GM21381 (cell line): ENCODE results near the gene ZDHHC3.
"Not testable (repeated sequence)": the region's sequence is repeated elsewhere in the genome, so short reads cannot be mapped to it uniquely, and the experiment has no call there.

ENCODE experiments used
- ATAC-seq: cut with Tn5 transposase; IDR thresholded peaks from one replicate; pipeline ENCODE4 v1.9.1; 2021; ENCODE audit warnings: mild to moderate bottlenecking, moderate library complexity; ENCODE audit not compliant: unreplicated experiment

ZDHHC3 gene

DNA sequence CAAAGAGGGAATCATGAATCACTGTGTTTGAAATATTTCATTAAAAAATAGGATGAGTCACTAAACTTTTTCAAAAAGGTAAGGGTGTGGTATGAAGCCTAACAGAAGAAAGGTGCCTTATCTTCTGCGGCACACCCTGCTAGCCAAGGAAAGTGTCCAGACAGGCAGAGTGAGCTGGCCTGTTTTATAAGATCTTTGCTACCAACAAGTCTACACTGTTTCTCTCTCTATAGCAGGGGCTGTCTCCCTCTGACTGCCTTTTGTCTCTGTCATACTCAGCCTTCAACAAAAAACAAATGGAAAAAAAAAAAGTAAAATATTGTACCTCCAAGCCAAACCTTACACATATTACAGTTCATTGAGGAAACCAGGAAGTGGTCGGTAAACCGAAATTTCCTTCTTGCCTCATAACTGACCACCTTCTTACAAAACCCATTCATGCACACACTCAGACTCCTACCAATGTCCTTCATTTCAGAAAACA, 9.1 kb downstream of the ZDHHC3 start:
- no peak for ATAC-seq

DNA sequence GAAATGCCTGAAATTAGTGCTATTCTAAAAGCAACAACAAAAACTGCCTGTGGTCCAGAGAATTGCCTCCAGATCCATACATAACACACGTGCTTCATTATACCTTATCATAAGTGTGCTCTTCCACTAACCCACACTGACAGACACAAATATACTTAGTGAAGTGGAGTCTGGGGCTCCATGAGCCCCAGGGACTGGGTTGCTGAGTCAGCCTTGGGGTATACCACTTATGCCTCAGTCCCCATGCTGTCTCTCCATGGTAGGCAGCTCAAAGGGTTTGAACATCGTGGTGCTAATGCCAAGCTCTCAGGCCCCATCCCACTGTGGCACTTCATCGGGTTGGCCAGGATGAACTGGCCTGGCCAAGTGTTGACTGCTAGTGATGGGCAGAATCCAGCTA, 10.8 kb downstream of the ZDHHC3 start:
- no peak for ATAC-seq

DNA sequence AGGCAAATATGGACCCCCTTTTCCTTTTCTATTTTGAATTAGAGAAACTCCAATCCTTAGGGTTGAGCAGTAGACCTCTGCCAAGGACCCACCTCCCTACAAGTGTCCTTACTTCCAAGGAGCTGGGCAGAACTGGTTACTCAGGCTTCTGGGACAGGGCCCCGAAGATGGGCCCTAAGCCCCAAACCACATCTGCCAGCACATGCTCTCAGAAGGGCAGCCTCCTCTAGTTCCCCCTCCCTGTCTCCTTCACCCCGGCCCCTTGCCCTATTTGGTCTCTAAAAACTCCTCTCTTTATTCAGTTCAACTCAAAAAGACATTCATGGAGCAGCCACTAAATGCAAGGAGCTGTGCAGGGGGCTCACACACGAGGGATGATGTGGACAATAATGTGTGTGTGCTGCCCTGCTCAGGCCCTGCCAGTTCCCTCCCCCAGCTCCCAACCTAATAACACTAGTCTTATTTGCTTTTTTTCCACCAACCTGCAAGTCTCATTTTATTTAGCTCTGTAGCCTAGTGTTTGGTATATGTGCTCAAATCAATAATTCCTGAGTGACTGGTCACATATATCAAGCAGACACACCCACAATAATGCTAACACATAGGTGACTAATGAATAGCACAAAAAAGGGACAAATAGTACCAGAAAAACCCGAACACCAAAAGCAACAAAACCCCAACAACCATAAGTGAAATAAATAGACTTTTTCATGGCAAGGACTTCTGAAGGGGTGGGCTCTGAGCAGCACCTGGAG, 12.2 kb downstream of the ZDHHC3 start:
- ATAC-seq = no peak

DNA sequence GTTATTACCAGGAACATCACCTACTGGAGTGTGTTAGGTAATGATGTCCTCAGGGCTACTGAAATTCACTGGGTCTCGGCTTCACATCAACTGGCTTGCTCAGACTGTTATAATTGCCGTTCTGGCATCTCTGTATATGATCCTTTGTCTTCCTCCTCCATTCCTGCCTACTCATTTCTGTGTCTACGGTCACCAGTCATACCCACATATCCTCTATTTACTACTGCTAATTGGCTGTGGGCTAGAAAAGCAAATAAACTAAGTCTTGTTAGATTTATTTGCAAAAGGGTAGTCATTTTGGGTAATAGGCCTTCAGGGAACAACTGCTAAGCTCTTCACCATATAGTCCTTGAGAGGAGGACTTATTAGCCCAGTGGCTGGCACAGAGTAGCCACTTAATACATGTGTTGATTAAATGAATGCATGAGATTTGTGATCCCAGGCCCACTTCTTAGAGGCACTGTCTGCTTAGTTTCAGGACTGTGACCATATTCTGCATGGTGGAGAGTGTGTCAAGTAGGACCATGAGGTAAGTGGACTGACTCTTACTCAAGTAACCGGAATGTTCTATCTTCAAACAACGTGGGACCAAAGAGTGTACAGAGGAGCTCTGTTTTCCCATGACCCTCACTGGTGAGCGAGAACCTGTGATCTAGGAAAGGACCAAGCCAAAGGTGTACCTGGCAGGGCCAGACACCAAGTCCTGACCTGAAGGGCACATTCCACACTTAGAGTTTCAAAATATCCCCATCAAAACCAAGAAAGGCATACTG, 13.2 kb downstream of the ZDHHC3 start:
- no peak for ATAC-seq

DNA sequence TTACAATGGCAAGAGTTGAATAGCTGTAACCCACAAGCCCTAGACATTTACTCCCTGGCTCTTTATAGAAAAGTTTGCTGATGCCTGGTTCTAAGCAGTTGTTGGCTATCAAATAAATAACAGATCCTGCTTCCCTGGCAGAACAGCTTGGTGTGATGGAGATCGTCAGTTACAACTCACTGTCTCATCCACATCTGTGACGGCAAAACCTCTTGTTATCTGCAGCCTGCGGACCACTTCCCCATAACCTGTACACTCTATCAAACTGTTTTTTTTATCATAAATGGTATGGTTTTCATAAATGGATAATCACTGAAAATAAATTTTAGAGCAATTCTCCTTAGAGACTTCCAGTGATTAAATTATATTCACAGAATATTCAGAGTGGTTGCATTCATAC, 14.1 kb downstream of the ZDHHC3 start:
- ATAC-seq = no peak

DNA sequence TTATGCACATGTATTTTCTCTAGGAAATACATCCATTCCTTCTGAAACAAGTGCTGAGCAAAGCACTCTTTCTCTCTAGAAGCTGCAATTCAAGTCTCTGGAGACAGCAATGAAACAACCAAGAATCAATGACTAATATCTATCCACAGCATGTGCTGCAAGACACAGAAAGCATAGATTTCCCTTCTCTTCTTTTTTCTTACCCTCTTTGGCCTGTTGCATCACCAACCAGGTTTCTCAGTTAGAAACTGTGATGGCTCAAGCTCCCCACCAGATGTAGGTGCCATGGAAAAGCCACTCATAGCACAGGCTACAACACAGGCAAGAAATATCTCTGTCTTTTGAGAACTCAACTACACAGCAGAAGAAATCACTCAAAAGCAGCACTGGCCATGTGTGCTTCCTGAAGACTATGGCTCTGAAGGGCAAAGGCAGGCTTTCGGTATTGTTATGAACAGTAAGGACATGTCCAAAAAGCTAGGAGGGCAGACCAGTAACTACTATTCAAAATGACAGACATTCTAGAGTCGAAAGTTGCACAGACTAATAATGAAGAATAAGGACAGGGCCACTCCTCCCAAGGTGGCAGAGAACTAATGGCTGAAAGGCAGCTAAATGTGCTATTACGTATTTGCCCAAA, 15.5 kb downstream of the ZDHHC3 start:
- no peak for ATAC-seq

DNA sequence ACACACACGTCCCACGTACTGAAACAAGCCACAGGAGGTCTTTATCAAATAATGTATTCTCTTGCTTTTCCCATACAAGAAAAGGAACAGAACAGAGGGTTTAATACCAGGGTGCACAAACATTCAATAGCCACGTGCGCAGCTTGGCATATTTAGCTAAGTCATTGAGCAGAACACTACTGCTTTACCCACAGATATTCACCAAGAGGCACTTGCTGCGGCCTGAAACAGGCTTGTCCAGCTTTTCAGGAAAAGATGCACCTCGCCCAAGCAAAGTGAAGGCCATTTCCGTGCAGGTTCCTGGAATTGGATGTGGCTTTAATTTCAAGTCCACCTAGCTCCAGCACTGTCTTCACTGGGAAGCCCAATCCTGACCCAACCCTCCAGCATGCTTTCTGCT, 17.6 kb downstream of the ZDHHC3 start:
- no peak for ATAC-seq

DNA sequence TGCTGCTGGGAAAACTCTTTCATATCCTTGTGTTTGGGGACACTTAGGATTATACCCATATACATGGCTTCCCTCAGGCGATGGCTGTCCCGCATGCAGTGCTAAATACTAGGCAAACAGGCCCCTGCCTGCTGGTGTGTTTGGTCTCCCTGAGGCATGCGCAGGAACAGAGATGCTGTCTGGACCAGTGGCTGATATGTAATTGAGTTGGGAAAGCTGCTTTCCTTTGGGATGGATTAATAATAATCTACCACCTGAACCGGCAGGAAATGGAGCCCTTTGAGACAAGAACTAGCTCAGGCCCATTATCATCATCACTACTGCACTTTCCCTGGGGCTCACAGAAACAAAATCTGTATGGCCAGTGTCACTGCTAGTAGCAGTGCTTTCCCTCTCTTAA, 18.0 kb downstream of the ZDHHC3 start:
- no peak for ATAC-seq

DNA sequence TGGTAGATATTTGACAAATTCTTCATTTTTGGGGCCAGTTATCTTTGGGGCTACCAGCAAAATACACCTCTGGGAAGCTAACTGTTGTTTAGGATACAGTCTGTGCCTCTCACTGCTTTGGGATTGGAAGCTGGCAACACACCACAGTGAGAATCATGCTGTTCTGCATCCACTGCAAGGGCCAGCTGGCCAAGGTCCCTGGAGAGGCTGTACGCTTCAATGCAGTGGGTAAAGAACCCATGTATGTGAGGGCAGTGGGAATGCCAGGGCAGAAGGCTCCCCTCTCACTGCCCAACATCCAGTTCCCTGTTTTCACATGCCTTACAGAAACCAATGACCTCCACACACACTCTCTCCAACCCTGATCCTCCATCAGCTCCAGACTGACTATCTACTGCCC, 20.1 kb downstream of the ZDHHC3 start:
- ATAC-seq = no peak

DNA sequence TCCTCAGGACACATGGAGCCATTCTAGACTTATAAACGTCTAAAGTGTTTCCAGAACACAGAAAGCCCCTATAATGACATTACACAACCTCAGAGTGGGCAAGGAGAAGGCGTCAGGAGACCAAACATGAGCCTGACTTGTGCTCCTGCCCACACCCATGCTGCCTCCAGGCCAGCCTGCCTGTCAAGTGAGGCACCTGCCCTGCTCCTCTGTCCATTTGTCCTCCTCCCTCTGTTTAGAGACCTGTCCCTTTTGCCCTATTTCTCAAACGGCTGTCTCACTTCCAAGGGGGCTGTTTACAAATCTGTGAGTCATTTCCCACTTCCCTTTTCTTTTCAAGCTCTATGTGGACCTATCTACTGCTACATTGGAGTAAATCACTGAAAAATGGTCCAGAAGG, 21.0 kb downstream of the ZDHHC3 start:
- ATAC-seq = no peak

DNA sequence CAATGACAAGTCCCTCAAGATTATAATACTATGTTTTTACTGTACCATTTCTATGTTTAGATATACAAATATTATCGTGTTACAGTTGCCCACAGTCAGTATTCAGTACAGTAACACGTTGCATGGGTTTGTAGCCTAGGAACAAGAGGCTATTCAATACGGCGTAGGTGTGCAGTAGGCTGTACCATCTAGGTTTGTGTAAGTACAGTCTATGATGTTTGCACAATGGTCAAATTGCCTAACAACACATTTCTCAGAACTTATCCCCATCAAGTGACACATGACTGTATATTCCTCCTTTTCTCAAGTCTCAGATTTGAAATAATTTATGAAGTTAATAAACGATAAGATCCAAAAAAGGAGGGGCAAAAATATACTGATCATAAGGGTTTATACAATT, 21.7 kb downstream of the ZDHHC3 start:
- ATAC-seq = no peak

DNA sequence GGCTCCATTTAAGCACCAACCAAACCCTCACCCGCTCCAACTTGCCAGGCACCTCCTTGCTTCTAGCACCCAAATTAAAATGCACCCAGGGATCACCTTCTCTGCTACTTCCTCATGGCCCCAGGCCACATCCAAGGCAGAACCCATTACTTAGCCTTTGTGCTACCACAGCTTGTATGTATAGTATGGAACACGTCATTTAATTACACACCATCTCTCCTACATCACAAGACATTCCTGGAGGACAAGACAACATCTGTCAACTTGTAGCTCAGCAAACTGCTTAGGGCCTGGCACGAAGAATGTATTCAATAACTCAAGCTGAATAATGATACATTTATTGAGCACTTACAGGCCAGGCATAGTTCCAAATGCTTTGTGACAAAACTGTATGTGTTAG, 23.3 kb downstream of the ZDHHC3 start:
- no peak for ATAC-seq

DNA sequence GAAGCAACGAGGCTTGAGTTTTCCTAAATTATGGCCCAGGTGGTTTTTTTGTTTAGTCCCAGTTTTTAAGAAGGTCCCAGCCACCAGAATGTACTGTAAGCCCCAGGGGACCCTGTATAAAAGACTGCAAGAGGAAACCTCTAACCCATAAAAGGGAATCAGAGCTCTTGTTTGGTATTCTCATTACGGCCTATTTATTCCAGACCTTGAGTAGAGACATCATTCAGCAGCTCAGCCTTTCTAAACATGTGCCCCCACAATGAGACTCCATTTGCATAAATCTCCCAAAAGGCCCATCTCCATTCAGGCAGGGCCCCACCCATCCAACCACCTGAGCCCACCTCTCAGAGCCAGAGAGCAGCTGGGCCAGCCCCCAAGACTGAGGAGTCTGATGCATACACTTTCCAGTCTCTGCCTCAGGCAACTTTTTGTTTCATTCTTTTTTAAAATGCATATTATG, 25.7 kb downstream of the ZDHHC3 start:
- ATAC-seq = no peak

DNA sequence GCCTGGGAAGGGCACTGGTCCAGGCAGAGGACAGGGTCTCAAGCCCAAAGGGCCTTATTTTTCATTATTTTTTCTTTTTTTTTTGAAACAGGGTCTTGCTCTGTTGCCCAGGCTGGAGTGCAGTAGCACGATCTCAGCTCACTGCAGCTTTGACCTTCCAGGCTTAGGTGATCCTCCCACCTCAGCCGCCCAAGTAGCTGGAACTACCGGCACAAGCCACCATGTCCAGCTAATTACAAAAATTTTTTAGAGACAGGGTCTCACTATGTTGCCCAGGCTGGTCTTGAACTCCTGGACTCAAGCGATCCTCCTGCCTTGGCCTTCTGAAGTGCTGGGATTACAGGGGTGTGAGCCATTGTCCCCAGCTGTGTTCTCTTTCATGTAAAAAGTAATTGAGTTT, 26.2 kb downstream of the ZDHHC3 start:
- not testable (repeated sequence) for ATAC-seq

DNA sequence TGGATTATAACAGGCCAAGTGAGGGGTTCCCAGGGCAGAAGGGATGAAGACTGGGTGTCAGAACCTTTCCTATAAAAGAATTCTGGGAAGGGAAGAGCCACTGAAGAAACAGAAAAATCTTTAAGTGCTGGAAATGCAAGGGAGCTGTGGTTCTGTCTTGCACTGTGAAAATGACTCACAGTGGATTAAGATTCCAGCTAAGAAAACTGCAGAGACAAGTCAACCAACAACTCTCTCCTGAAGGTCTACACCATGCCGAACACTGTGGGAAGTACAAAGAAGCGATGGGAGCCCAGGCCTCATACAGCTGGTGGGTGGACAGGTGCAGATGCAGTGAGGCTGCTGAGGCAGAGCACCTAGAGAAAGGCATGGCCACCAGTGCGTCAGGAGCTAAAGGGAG, 27.7 kb downstream of the ZDHHC3 start:
- ATAC-seq = no peak

DNA sequence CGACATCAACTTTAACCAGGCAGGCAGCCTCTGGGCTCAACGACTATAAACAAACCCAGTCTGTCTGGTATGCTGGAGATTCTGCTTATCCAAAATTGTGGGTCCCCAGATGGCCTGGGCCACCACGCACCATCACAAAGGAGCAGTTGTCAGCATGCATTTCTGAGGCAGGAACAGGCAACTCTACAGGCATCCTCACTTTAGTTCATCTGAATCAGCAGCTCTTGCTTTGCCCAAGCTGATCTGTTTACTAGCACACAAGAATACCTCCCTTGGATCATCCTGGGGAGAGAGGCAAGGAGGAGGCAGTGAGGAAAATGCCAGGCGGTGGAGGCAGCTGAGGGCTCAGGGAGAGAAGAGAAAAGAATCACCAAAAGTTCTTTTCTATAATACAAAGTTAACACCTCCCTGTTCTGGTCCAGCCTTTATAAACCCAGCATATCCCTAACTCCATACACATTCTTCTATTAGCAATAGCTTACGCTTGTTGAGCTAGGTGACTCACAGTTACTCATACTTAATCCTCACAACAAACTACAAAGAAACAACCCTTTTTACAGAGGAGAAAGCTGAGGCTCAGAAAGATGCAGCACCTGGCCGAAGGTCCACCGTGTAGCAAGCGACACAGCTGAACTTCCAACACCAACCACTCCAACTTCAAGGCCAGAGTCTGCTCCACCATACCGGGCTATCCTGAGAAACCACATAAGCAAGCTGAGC, 33.6 kb downstream of the ZDHHC3 start:
- ATAC-seq = no peak

DNA sequence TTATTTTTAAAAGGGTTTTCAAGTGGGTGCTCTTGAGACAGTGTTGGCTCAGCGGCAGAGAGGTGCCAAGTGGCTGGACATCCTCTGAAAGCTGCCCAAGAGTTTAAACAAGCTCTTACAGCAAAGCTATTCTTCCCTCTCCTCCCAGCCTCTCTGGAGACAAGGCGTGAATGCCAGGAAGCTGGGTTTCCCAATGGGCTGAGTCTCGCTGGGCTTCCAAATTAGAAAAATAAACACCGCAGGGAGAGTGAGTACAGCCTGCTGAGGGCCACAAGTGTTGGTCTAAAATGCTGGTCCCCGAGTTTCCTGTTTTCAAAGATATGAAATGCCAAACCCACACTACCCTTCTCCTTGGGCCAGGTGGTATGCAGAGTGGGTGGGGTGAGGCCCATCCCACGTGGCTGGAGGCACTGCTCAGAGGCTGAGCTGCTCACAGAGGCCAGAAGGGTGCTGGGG, 36.4 kb downstream of the ZDHHC3 start:
- ATAC-seq = no peak

DNA sequence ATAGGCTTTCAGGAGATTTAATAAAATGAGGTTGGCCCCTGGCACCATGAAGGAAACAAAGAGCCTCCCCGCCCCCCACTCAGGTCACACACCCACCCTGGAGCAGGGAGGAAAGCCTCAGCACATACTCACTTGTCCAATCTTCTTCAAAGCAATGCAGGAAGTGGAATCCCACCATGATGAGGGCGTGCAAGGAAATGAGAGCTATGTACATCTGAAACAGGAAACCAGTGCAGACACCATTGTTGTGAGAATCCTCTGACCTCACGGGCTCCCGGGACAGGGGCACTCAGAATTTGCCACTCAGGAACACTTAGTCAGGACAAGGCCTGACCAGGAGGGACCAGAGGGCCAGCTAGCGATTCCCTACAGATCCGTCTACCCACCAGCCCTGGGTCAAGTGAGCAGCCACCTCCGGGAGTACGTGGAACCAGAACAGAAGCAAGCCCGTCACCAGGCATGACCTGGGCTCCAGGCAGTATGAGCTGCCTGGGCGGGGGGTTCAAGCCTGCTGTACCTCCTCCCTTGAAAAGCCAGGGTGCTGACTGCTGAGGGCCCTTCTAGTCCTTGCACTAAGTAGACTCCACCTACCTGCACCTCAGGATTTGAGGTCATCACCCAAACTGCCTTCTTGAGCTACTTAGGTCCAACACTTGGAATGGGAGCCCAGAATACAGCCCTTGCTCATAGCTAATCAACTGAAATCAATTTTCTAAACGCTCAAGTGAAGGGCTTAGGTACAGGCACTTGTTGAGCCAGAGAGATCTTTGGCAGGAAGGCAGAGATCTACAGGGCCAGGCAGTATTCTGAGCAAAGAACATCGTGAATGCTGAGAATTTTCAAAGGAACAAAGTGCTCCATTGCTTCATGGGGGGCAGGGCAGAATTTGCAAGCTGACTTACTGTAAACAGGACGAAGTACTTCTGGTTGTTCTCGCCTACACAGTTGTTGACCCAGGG, 42.7 kb downstream of the ZDHHC3 start:
- ATAC-seq = no peak

DNA sequence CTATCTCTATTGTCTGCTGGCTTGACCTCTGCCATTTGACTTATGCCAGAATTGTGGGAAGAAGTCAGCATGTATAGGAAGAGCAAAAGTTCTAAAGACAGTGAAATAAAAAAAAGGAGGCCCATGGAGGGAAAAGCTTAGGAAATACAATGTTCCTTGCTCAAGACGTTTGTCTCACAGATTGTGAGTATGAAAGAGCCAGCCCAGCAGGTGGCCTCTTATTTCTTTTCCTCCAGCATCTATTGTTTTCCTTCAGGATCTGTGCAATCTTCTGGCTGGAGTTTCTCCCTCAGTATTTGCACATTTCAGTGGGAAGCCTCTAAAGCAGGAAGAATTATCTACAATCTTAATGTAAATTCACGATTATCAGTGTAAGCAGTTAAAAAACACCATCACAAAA, 43.7 kb downstream of the ZDHHC3 start:
- no peak for ATAC-seq

DNA sequence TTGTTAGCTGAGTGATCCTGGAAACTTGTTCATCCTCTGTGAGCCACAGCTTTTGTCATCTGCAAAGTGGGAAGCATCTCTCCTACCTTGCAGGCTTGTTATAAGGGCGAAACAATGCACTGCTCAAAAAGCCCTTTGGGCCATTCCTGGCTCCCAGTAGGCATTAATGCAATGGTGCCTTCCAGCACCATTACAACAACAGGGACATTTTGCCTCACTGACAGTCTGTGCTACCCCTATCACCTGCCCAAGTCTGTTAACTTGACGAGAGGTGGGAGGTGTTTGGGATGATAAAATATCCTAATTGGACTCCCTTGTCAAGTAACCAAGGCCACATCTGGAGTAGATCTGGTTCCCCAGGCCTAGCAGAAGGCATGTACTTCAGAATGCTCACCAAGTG, 44.2 kb downstream of the ZDHHC3 start:
- no peak for ATAC-seq
